Sigmoid colon (tissue), 7 donors: Measurements from ENCODE around the gene HOXA11. TPM values are rescaled to one million over a fixed set of nuclear protein-coding genes. Genes with fewer than 3 reads are reported as not detected.

Experiments
- DNase-seq: peaks from one replicate; pipeline ENCODE4 v3.0.0-alpha.2; 2019
- H3K27ac ChIP-seq, 4 donors: fragments of 200-600 bp; sonication (generic); one replicate each; pipeline ENCODE4 v1.5.1; 2016 to 2019; ENCODE audit warnings: mild to moderate bottlenecking in 1 of 4
- H3K27me3 ChIP-seq, 3 donors: fragments of 200-600 bp; sonication (generic); one replicate each; pipeline ENCODE4 v1.5.1; 2019; ENCODE audit warnings: mild to moderate bottlenecking in 1 of 3
- H3K36me3 ChIP-seq, 4 donors: fragments of 200-600 bp; sonication (generic); one replicate each; pipeline ENCODE4 v1.5.1; 2016 to 2019
- H3K4me1 ChIP-seq, 4 donors: fragments of 200-600 bp; sonication (generic); one replicate each; pipeline ENCODE4 v1.5.1; 2017 to 2019
- H3K4me3 ChIP-seq, 4 donors: fragments of 200-600 bp; sonication (generic); one replicate each; pipeline ENCODE4 v1.5.1; 2017 to 2019; ENCODE audit warnings: mild to moderate bottlenecking in 2 of 4, moderate library complexity in 1 of 4
- H3K9me3 ChIP-seq, 4 donors: fragments of 200-600 bp in 3 of 4; sonication (generic) in 3 of 4; one replicate each; pipeline versions ENCODE4 v1.5.1 to v1.6.1; 2013 to 2019
- EP300 ChIP-seq, 4 donors: sonication (generic); formaldehyde crosslinking; IDR thresholded peaks; one replicate each; pipeline ENCODE4 v1.6.1; 2017; ENCODE audit warnings: antibody characterized with exemption in 4 of 4
- POLR2A ChIP-seq, 2 donors: fragments of 450-650 bp; IDR thresholded peaks; one replicate each; pipeline ENCODE4 v1.6.1; 2016; ENCODE audit warnings: antibody characterized with exemption in 2 of 2, mild to moderate bottlenecking in 2 of 2, moderate library complexity in 2 of 2
- POLR2AphosphoS5 ChIP-seq, 4 donors: sonication (generic); formaldehyde crosslinking; IDR thresholded peaks; one replicate each; pipeline ENCODE4 v1.6.1; 2017; ENCODE audit warnings: antibody characterized with exemption in 4 of 4
- WGBS, 2 donors: extraction: QIAGEN DNeasy Blood & Tissue Kit; methylation state at CpG; one replicate each; pipeline ENCODE4 v1.1.7; 2013; 5-methylcytosine and 5-hydroxymethylcytosine counted together
- intact Hi-C: fragments of 100-400 bp; cut with DNase I; formaldehyde crosslinking; loops from one replicate; pipeline ENCODE4 v1.15.1; 2023
- polyA plus RNA-seq, 3 donors: library from polyadenylated mRNA; stranded (reverse); fragments of 200-250 nt; gene quantifications; one replicate each; pipeline ENCODE4 v1.2.3, GENCODE V29; 2013
- total RNA-seq, 4 donors: library from RNA; depleted of rRNA; stranded (reverse); fragments of >200 nt; gene quantifications; one replicate each; pipeline ENCODE4 v1.1.0, GENCODE V29; 2016
- TF ChIP-seq, protein P1 (sequence below), 4 experiments: fragments of 450-650 bp in 3 of 4; fragments of 200-600 bp in 1 of 4; IDR thresholded peaks; one replicate each; pipeline ENCODE4 v1.5.1; 2016 to 2019; ENCODE audit warnings: antibody characterized with exemption in 4 of 4, mild to moderate bottlenecking in 3 of 4, moderate library complexity in 2 of 4
- donor health status: healthy with polysubstance abuse.
- donor health status: Bipolar disorder and iron deficiency.
- donor health status: healthy.

The HOXA11 gene
- total and polyA plus RNA-seq, 7 donors, result 3.0 to 25.0 (median 18.7) TPM

DNA sequence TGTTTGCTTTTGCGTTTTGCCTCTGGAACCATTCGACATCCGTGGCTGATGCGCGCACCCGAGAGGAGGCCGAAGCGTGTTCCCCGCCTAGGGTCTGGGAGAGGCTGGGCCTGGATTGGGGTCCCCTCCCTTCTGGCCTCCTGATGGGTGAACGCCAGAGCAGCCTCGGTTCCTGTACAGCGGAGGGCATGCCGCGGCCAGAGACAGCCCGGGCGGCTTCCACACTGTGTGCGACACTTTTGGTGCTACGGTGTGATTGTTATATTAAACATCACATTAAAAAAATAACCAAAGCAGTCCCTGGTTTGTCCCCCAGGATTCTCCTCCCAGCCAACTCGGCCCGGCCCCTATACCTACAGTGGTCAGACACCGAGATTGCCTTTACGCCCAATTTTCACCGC is 24.9 kb downstream of the HOXA11 start:
- no peaks in the 10 kb centered on the region for H3K27me3 ChIP-seq
- TF ChIP-seq POLR2AphosphoS5 (IDR thresholded peaks at IDR 0.05) (no peak), POLR2A (IDR thresholded peaks at IDR 0.05) (no peak), EP300 (IDR thresholded peaks at IDR 0.05) (no peak)
- TF ChIP-seq, protein P1, sequence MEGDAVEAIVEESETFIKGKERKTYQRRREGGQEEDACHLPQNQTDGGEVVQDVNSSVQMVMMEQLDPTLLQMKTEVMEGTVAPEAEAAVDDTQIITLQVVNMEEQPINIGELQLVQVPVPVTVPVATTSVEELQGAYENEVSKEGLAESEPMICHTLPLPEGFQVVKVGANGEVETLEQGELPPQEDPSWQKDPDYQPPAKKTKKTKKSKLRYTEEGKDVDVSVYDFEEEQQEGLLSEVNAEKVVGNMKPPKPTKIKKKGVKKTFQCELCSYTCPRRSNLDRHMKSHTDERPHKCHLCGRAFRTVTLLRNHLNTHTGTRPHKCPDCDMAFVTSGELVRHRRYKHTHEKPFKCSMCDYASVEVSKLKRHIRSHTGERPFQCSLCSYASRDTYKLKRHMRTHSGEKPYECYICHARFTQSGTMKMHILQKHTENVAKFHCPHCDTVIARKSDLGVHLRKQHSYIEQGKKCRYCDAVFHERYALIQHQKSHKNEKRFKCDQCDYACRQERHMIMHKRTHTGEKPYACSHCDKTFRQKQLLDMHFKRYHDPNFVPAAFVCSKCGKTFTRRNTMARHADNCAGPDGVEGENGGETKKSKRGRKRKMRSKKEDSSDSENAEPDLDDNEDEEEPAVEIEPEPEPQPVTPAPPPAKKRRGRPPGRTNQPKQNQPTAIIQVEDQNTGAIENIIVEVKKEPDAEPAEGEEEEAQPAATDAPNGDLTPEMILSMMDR (IDR thresholded peaks at IDR 0.05), result no peak
- intact Hi-C loops, result loop anchor here (2.0 kb wide), 2 partner anchors 473 to 959 kb away; partner anchors contain the start of genes CBX3 and HNRNPA2B1
- H3K4me3 ChIP-seq, result peak overlapping the region in 3 of 4 donors; percentile 80 to 85 (median 83)
- H3K27ac ChIP-seq, result peak overlapping the region in 3 of 4 donors; percentile 97 to 98 (median 98)
- peaks cover 0 to 50% (median 44%) of the 10 kb centered on the region in 4 donors for H3K4me1 ChIP-seq
- H3K9me3 ChIP-seq, result no peaks in the 10 kb centered on the region
- DNase-seq, result peak; percentile 69
- WGBS, 2 donors, result 6 to 23% methylated on average over 23 of the region's 23 CpGs
- no peaks in the 10 kb centered on the region for H3K36me3 ChIP-seq

GRCh38 chr7:27159266-27160144 is 25.5 kb downstream of the HOXA11 start:
- DNase-seq, result peak; percentile 63
- 15 to 43% methylated on average over 27 of the region's 27 CpGs for WGBS, 2 donors
- peaks cover 0 to 54% (median 50%) of the 10 kb centered on the region in 4 donors for H3K4me1 ChIP-seq
- no peak for TF ChIP-seq POLR2A (IDR thresholded peaks at IDR 0.05)
- no peak for TF ChIP-seq EP300 (IDR thresholded peaks at IDR 0.05)
- no peak for TF ChIP-seq POLR2AphosphoS5 (IDR thresholded peaks at IDR 0.05)
- TF ChIP-seq, protein P1 (IDR thresholded peaks at IDR 0.05), result no peak
- H3K4me3 ChIP-seq, result no peak overlapping the region
- intact Hi-C loops, result loop anchor here (2.0 to 5.0 kb wide), 4 partner anchors 302 to 1207 kb away; partner anchors contain the start of genes CBX3 and HNRNPA2B1
- no peaks in the 10 kb centered on the region for H3K27me3 ChIP-seq
- no peaks in the 10 kb centered on the region for H3K36me3 ChIP-seq
- H3K27ac ChIP-seq, result no peak overlapping the region
- H3K9me3 ChIP-seq, result no peaks in the 10 kb centered on the region

GRCh38 chr7:27158436-27159265 is 26.4 kb downstream of the HOXA11 start:
- intact Hi-C loops, result loop anchor here (5.0 kb wide), 2 partner anchors 301 to 1206 kb away; no protein-coding TSS in a partner anchor

More at GRCh38 chr7:27158436-27159265, 26.4 kb downstream of the HOXA11 start:
- Histone ChIP-seq H3K36me3 (no peaks in the 10 kb centered on the region), H3K9me3 (no peaks in the 10 kb centered on the region), H3K4me1 (peaks cover 0 to 58% (median 49%) of the 10 kb centered on the region in 4 donors), H3K27me3 (no peaks in the 10 kb centered on the region), H3K27ac (no peak overlapping the region), H3K4me3 (no peak overlapping the region)
- TF ChIP-seq POLR2AphosphoS5 (IDR thresholded peaks at IDR 0.05), result no peak
- TF ChIP-seq, protein P1 (IDR thresholded peaks at IDR 0.05), result no peak
- no peak for TF ChIP-seq EP300 (IDR thresholded peaks at IDR 0.05)
- no peak for TF ChIP-seq POLR2A (IDR thresholded peaks at IDR 0.05)
- peak; percentile 64 for DNase-seq
- 11 to 35% methylated on average over 35 of the region's 35 CpGs for WGBS, 2 donors
